HCT116 (cell line): ENCODE results near the gene AHNAK. TPM values are rescaled to one million over a fixed set of nuclear protein-coding genes. Genes with fewer than 3 reads are reported as not detected.

Experiments used
- ATAC-seq: fragments of 200-7000 bp; cut with Tn5 transposase; 2 replicates; pipeline ENCODE4 v1.9.1; 2020; ENCODE audit warnings: mild to moderate bottlenecking, moderate library complexity
- BruUV-seq: library from RNA; stranded (reverse); fragments of 400-500 nt; replicated peaks from 2 replicates; lab custom pipeline; 2021; lab: Mats Ljungman, UMichigan
- CTCF ChIA-PET: fragments of 300-600 bp; sonication (Branson Sonifier 250); formaldehyde crosslinking; loops from one replicate; lab custom pipeline; 2021; ENCODE audit warnings: antibody characterized with exemption; lab: Charles Lee
- POLR2A ChIA-PET: fragments of 300-600, 350-600 bp; sonication (Branson Sonifier 250); formaldehyde crosslinking; loops from one replicate; lab custom pipeline; 2021; ENCODE audit warnings: antibody characterized with exemption; lab: Charles Lee
- RAD21 ChIA-PET, 2 experiments: fragments of 300-600 bp; sonication (Branson Sonifier 250); formaldehyde crosslinking; loops; one replicate each; lab custom pipeline; 2023; ENCODE audit warnings: low total read pairs in 2 of 2; ENCODE audit not compliant: uncharacterized antibody in 2 of 2, unreplicated experiment in 2 of 2, low non-redundant PET in 1 of 2; lab: Charles Lee
- DNase-seq: peaks from one replicate; pipeline ENCODE4 v3.0.0-alpha.2; 2010; ENCODE audit warnings: low read depth, low spot score
- H2AFZ ChIP-seq: fragments of 200-600 bp; shearing (Covaris generic), sonication (generic); 2 replicates; pipeline ENCODE4 v1.6.1; 2017; ENCODE audit warnings: low read depth, mixed run types, mixed read lengths, antibody characterized with exemption, low read length; ENCODE audit not compliant: poor library complexity, severe bottlenecking
- H3K27ac ChIP-seq: 2 replicates; pipeline ENCODE4 v1.5.1; 2012; ENCODE audit warnings: low read depth, low read length
- H3K27me3 ChIP-seq: fragments of 200-600 bp; sonication (generic); 2 replicates; pipeline ENCODE4 v1.6.1; 2016; ENCODE audit warnings: mixed run types, low read length, mixed read lengths; ENCODE audit not compliant: insufficient read depth
- H3K36me3 ChIP-seq, 2 experiments: fragments of 200-500 bp in 1 of 2; fragments of 200-600 bp in 1 of 2; sonication (Bioruptor generic) in 1 of 2; sonication (generic) in 1 of 2; 2 replicates each; pipeline versions ENCODE4 v1.5.1 to v1.6.1; 2014 to 2016; ENCODE audit warnings: low read length in 2 of 2, inconsistent platforms in 1 of 2, mixed read lengths in 1 of 2, mixed run types in 1 of 2; ENCODE audit not compliant: insufficient read depth in 2 of 2, control insufficient read depth in 1 of 2
- H3K4me1 ChIP-seq, 2 experiments: fragments of 200-600 bp in 1 of 2; sonication (generic) in 1 of 2; 2 replicates each; pipeline versions ENCODE4 v1.5.1 to v1.6.1; 2012 to 2017; ENCODE audit warnings: low read length in 2 of 2, inconsistent platforms in 1 of 2, mild to moderate bottlenecking in 1 of 2, mixed read lengths in 1 of 2, mixed run types in 1 of 2, moderate library complexity in 1 of 2; ENCODE audit not compliant: insufficient read depth in 2 of 2, control insufficient read depth in 1 of 2
- H3K4me2 ChIP-seq: fragments of 200-600 bp; sonication (generic); 2 replicates; pipeline ENCODE4 v1.6.1; 2017; ENCODE audit warnings: mixed run types, low read length, mixed read lengths
- H3K4me3 ChIP-seq, 2 experiments: fragments of 200-600 bp in 1 of 2; sonication (generic) in 1 of 2; replicated peaks in 1 of 2; 2 replicates each; pipeline ENCODE4 v1.5.1; 2011 to 2016; ENCODE audit warnings: low read length in 2 of 2, control low read depth in 1 of 2, low read depth in 1 of 2, mild to moderate bottlenecking in 1 of 2, mixed read lengths in 1 of 2, mixed run types in 1 of 2
- H3K79me2 ChIP-seq: fragments of 200-600 bp; sonication (generic); 2 replicates; pipeline ENCODE4 v1.6.1; 2017; ENCODE audit warnings: mild to moderate bottlenecking, mixed run types, low read length, moderate library complexity, mixed read lengths; ENCODE audit not compliant: insufficient read depth
- H3K9ac ChIP-seq: fragments of 200-600 bp; sonication (generic); 2 replicates; pipeline ENCODE4 v1.6.1; 2016; ENCODE audit warnings: low read length, mixed read lengths
- H3K9me2 ChIP-seq: fragments of 200-600 bp; sonication (generic), shearing (Covaris generic); 2 replicates; pipeline ENCODE4 v1.6.1; 2017; ENCODE audit warnings: mixed run types, mild to moderate bottlenecking, moderate library complexity; ENCODE audit not compliant: insufficient read depth
- H3K9me3 ChIP-seq, 2 experiments: fragments of 200-500 bp in 1 of 2; fragments of 200-600 bp in 1 of 2; sonication (Bioruptor generic) in 1 of 2; sonication (generic) in 1 of 2; 2 replicates each; pipeline ENCODE4 v1.6.1; 2014 to 2017; ENCODE audit warnings: low read length in 2 of 2, mixed read lengths in 2 of 2, inconsistent platforms in 1 of 2, low read depth in 1 of 2, mild to moderate bottlenecking in 1 of 2, mixed run types in 1 of 2, moderate library complexity in 1 of 2; ENCODE audit not compliant: control insufficient read depth in 1 of 2, insufficient read depth in 1 of 2
- H4K20me1 ChIP-seq: fragments of 200-600 bp; sonication (generic), shearing (Covaris generic); 2 replicates; pipeline ENCODE4 v1.6.1; 2017; ENCODE audit warnings: mixed run types, mild to moderate bottlenecking, moderate library complexity; ENCODE audit not compliant: insufficient read depth
- CBX3 ChIP-seq: IDR thresholded peaks from 2 replicates; pipeline ENCODE4 v1.6.1; 2012; ENCODE audit warnings: low read depth
- CEBPB ChIP-seq: IDR thresholded peaks from 2 replicates; pipeline ENCODE4 v1.6.1; 2012; ENCODE audit warnings: low read depth
- ELF1 ChIP-seq: IDR thresholded peaks from 2 replicates; pipeline ENCODE4 v1.6.1; 2012; ENCODE audit warnings: low read depth, borderline replicate concordance
- FOSL1 ChIP-seq: IDR thresholded peaks from 2 replicates; pipeline ENCODE4 v1.6.1; 2012; ENCODE audit warnings: low read depth
- POLR2A ChIP-seq: IDR thresholded peaks from 2 replicates; pipeline ENCODE4 v1.7.0; 2011; ENCODE audit warnings: borderline replicate concordance; ENCODE audit not compliant: insufficient read depth, insufficient read length; ENCODE audit errors: extremely low read depth
- RAD21 ChIP-seq: IDR thresholded peaks from 2 replicates; pipeline ENCODE4 v1.6.1; 2012; ENCODE audit warnings: low read depth, mild to moderate bottlenecking
- TCF7L2 ChIP-seq: IDR thresholded peaks from 2 replicates; pipeline ENCODE4 v1.7.0; 2011; ENCODE audit warnings: borderline replicate concordance, inconsistent platforms; ENCODE audit not compliant: insufficient read depth, insufficient read length; ENCODE audit errors: extremely low read depth
- YY1 ChIP-seq: IDR thresholded peaks from 2 replicates; pipeline ENCODE4 v1.6.1; 2011; ENCODE audit warnings: low read length, low read depth, moderate library complexity, mild to moderate bottlenecking; ENCODE audit not compliant: insufficient replicate concordance; ENCODE audit errors: extremely low read depth
- ZFX ChIP-seq: fragments of 450-650 bp; IDR thresholded peaks from 2 replicates; pipeline ENCODE4 v1.6.1; 2017
- ZNF274 ChIP-seq: fragments of 200-500 bp; sonication (Bioruptor generic); IDR thresholded peaks from 2 replicates; pipeline ENCODE4 v1.6.1; 2014; ENCODE audit warnings: mild to moderate bottlenecking, low read depth, low read length, inconsistent platforms
- intact Hi-C: fragments of 100-400 bp; cut with micrococcal nuclease; formaldehyde crosslinking; loops from 2 replicates; pipeline ENCODE4 v1.10.0; 2022
- total RNA-seq: library from RNA; stranded (reverse); gene quantifications from one replicate; pipeline ENCODE4 v1.2.1, GENCODE V29; 2021; ENCODE audit not compliant: unreplicated experiment
- TF ChIP-seq, protein P1 (sequence below): IDR thresholded peaks from 2 replicates; pipeline ENCODE4 v1.6.1; 2011; ENCODE audit warnings: mild to moderate bottlenecking, low read length, moderate library complexity; ENCODE audit not compliant: insufficient replicate concordance; ENCODE audit errors: extremely low read depth
- TF ChIP-seq, protein P2 (sequence below): IDR thresholded peaks from 2 replicates; pipeline ENCODE4 v1.6.1; 2012
- TF ChIP-seq, protein P3 (sequence below): IDR thresholded peaks from 2 replicates; pipeline ENCODE4 v1.6.1; 2012; ENCODE audit warnings: low read depth

Gene AHNAK
- total RNA-seq, 1 experiment from 2014 or later = 239 TPM

DNA sequence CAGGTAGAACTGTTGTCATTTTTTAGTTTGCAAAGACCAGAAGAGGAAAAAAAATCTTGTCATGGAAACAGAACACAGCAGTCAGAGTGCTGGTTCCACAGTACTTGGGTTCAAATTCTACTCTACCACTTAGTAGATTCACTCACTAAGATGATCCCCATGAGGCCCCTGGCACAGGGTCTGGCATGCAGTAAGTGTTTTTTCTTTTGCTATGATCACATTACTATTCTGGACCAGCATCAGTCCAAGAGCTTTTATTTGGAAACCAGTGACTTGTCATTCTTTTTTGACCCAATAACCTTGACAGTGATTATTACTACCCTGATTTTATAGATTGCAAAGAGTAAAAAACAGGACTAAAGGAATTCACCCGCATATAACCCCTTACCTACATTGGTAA lies 23.0 kb upstream of the AHNAK start:
- DNase-seq (no peak), ATAC-seq (no peak)
- RAD21 ChIA-PET = no interaction called here
- no TSS peak for BruUV-seq
- Histone ChIP-seq H3K9me2 (no peaks in the 10 kb centered on the region), H2AFZ (no peak overlapping the region), H3K36me3 (peaks cover 57 to 79% of the 10 kb centered on the region in 2 experiments), H4K20me1 (peaks cover 24% of the 10 kb centered on the region; the same call in 1 of the 2 replicates), H3K27me3 (no peaks in the 10 kb centered on the region), H3K9ac (no peak overlapping the region), H3K79me2 (peaks cover 90% of the 10 kb centered on the region), H3K4me3 (no peak overlapping the region), H3K27ac (no peak overlapping the region), H3K9me3 (no peaks in the 10 kb centered on the region), H3K4me1 (peaks cover 8 to 51% of the 10 kb centered on the region in 2 experiments; a peak in 3 of 4 replicates), H3K4me2 (no peak overlapping the region)
- POLR2A ChIA-PET = interaction anchor here (1.0 kb wide), 1 partner anchor 17 kb away, joined by 3 read pairs; no protein-coding TSS in a partner anchor
- CTCF ChIA-PET = interaction anchor here (1.2 to 2.0 kb wide), 2 partner anchors 9 to 27 kb away, joined by 5 to 7 read pairs; no protein-coding TSS in a partner anchor
- intact Hi-C loops = no loop called here
- no peak for TF ChIP-seq CBX3
- TF ChIP-seq, all 23 proteins: peak for 0

DNA sequence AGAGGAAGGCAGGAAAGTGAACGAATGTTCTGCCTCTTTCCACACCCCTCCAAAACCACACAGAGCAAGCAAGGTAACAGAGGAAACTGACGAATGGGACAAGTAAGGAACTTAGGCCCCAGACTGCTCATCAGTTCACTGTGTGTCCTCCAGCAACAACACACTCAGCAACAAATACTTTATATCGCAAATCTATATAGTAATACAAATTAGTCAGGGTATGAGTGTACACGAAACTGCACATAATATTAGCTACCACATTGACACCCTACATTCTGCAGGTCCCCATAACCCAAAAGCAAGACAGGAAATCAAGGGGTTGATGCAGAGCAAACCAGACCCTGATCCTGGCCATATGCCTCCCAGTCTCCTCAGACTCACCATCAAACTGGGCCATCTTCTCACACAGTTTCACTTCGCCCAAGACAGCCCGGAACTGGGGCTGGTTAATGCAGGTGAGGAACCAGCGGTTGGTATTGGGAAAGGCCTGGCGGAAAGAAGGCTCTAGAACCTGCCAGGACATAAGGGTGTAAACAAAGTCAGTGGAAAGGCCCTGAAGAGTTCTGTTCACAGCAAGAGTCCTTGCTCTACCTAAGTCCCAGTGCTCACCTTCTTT lies 20.5 kb upstream of the AHNAK start:
- peaks cover 99% of the 10 kb centered on the region for H3K79me2 ChIP-seq
- DNase-seq (no peak), ATAC-seq (no peak)
- H3K9ac ChIP-seq = no peak overlapping the region
- no peak overlapping the region for H3K4me3 ChIP-seq
- no peak overlapping the region for H2AFZ ChIP-seq
- RAD21 ChIA-PET = no interaction called here
- no peaks in the 10 kb centered on the region for H3K27me3 ChIP-seq
- peaks cover 16 to 57% of the 10 kb centered on the region in 2 experiments; a peak in 3 of 4 replicates for H3K4me1 ChIP-seq
- H3K4me2 ChIP-seq = no peak overlapping the region
- intact Hi-C loops = no loop called here
- CTCF ChIA-PET = no interaction called here
- H4K20me1 ChIP-seq = peaks cover 31% of the 10 kb centered on the region; the same call in 1 of the 2 replicates
- H3K27ac ChIP-seq = no peak overlapping the region
- POLR2A ChIA-PET = interaction anchor here (1.2 to 1.3 kb wide), 2 partner anchors 8 to 28 kb away, joined by 3 to 4 read pairs; no protein-coding TSS in a partner anchor
- TF ChIP-seq RAD21 (no peak), POLR2A (no peak), CEBPB (no peak), CBX3 (no peak), YY1 (no peak), ZNF274 (no peak), ZFX (no peak), FOSL1 (no peak), TCF7L2 (no peak), ELF1 (no peak)
- TF ChIP-seq, protein P1, sequence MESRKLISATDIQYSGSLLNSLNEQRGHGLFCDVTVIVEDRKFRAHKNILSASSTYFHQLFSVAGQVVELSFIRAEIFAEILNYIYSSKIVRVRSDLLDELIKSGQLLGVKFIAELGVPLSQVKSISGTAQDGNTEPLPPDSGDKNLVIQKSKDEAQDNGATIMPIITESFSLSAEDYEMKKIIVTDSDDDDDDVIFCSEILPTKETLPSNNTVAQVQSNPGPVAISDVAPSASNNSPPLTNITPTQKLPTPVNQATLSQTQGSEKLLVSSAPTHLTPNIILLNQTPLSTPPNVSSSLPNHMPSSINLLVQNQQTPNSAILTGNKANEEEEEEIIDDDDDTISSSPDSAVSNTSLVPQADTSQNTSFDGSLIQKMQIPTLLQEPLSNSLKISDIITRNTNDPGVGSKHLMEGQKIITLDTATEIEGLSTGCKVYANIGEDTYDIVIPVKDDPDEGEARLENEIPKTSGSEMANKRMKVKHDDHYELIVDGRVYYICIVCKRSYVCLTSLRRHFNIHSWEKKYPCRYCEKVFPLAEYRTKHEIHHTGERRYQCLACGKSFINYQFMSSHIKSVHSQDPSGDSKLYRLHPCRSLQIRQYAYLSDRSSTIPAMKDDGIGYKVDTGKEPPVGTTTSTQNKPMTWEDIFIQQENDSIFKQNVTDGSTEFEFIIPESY = no peak
- TF ChIP-seq, protein P2, sequence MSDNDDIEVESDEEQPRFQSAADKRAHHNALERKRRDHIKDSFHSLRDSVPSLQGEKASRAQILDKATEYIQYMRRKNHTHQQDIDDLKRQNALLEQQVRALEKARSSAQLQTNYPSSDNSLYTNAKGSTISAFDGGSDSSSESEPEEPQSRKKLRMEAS = no peak
- TF ChIP-seq, protein P3, sequence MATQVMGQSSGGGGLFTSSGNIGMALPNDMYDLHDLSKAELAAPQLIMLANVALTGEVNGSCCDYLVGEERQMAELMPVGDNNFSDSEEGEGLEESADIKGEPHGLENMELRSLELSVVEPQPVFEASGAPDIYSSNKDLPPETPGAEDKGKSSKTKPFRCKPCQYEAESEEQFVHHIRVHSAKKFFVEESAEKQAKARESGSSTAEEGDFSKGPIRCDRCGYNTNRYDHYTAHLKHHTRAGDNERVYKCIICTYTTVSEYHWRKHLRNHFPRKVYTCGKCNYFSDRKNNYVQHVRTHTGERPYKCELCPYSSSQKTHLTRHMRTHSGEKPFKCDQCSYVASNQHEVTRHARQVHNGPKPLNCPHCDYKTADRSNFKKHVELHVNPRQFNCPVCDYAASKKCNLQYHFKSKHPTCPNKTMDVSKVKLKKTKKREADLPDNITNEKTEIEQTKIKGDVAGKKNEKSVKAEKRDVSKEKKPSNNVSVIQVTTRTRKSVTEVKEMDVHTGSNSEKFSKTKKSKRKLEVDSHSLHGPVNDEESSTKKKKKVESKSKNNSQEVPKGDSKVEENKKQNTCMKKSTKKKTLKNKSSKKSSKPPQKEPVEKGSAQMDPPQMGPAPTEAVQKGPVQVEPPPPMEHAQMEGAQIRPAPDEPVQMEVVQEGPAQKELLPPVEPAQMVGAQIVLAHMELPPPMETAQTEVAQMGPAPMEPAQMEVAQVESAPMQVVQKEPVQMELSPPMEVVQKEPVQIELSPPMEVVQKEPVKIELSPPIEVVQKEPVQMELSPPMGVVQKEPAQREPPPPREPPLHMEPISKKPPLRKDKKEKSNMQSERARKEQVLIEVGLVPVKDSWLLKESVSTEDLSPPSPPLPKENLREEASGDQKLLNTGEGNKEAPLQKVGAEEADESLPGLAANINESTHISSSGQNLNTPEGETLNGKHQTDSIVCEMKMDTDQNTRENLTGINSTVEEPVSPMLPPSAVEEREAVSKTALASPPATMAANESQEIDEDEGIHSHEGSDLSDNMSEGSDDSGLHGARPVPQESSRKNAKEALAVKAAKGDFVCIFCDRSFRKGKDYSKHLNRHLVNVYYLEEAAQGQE = no peak
- TF ChIP-seq, all 23 proteins: peak for 0
- H3K9me2 ChIP-seq = no peaks in the 10 kb centered on the region
- peaks cover 63 to 82% of the 10 kb centered on the region in 2 experiments for H3K36me3 ChIP-seq
- no peaks in the 10 kb centered on the region for H3K9me3 ChIP-seq
- BruUV-seq = no TSS peak
